ENCODE data around the gene WSCD1.

The WSCD1 gene

GRCh38 chr17:6080711-6081430 is 10.7 kb downstream of the WSCD1 start:
- TF ChIP-seq CTCF (IDR thresholded peaks at IDR 0.05; ENCODE audit: low read depth, low read length, missing control alignments), result no peak
- no peak overlapping the region for H3K4me3 ChIP-seq (replicated peaks; ENCODE audit: low read depth, low read length)
- DNase-seq (ENCODE audit: extremely low read depth, low read depth), result no peak

GRCh38 chr17:6082335-6082734 is 12.2 kb downstream of the WSCD1 start:
- no peak for DNase-seq (ENCODE audit: extremely low read depth, low read depth)
- no peak overlapping the region for H3K4me3 ChIP-seq (replicated peaks; ENCODE audit: low read depth, low read length)
- TF ChIP-seq CTCF (IDR thresholded peaks at IDR 0.05; ENCODE audit: low read depth, low read length, missing control alignments), result no peak

GRCh38 chr17:6084311-6085161 is 14.4 kb downstream of the WSCD1 start:
- no peak for TF ChIP-seq CTCF (IDR thresholded peaks at IDR 0.05; ENCODE audit: low read depth, low read length, missing control alignments)
- no peak for DNase-seq (ENCODE audit: extremely low read depth, low read depth)
- no peak overlapping the region for H3K4me3 ChIP-seq (replicated peaks; ENCODE audit: low read depth, low read length)

GRCh38 chr17:6085812-6086211 is 15.6 kb downstream of the WSCD1 start:
- H3K4me3 ChIP-seq (replicated peaks; ENCODE audit: low read depth, low read length), result no peak overlapping the region
- no peak for TF ChIP-seq CTCF (IDR thresholded peaks at IDR 0.05; ENCODE audit: low read depth, low read length, missing control alignments)
- DNase-seq (ENCODE audit: extremely low read depth, low read depth), result no peak

DNA sequence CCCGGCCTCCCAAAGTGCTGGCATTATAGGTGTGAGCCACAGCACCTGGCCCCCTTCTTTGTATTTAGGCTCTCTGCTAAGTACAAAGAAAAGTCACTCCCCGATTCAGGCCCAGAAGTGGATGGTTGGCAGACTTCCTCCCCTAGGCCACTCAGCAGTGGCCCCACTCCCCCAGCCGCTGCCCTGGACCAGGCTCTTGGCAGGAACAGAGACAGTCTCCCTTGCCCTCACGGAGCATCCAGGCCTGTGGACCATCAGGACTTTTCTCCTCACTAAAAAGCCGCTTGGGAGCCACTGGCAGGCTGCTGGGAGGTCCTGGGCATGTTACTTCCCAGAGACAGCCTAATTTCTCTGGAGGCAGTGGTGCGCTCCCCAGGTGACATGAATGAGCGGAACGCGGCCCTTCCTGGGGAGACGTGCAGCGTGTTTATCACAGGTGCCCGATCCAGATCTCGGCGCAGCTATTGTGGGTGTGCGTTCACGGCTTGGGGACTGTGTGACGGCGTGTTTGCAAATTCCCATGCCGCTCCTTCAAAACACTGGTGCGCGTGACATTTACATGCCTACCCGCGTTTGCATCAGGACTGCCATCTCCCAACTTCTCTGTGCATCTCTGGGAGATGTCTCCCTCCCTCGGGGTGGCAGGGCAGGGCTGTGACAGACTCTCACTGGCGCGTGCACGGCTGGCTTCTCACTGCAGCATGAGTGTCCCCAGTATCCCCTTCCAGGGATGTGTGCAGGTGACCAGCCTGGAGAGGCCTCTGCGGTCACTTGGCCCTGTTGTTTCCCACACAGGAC is 16.6 kb downstream of the WSCD1 start:
- DNase-seq (ENCODE audit: extremely low read depth, low read depth), result no peak
- H3K4me3 ChIP-seq (replicated peaks; ENCODE audit: low read depth, low read length), result no peak overlapping the region
- TF ChIP-seq CTCF (IDR thresholded peaks at IDR 0.05; ENCODE audit: low read depth, low read length, missing control alignments), result no peak

- DNase-seq (ENCODE audit: extremely low read depth, low read depth), result no peak
- no peak overlapping the region for H3K4me3 ChIP-seq (replicated peaks; ENCODE audit: low read depth, low read length)
- TF ChIP-seq CTCF (IDR thresholded peaks at IDR 0.05; ENCODE audit: low read depth, low read length, missing control alignments), result no peak
Measured at GRCh38 chr17:6088141-6088540, 18.0 kb downstream of the WSCD1 start.
